ENCODE measurements around the gene CPB2.
A peak's percentile ranks its signal among the peaks of the same experiment; 100 is the strongest.

Gene CPB2

GRCh38 chr13:46057256-46058015 is 47.4 kb downstream of the CPB2 start:
- TF ChIP-seq, protein P1, sequence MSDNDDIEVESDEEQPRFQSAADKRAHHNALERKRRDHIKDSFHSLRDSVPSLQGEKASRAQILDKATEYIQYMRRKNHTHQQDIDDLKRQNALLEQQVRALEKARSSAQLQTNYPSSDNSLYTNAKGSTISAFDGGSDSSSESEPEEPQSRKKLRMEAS (IDR thresholded peaks at IDR 0.05), result no peak
- TF ChIP-seq RAD21 (IDR thresholded peaks at IDR 0.05; ENCODE audit: low read depth) (no peak), EP300 (IDR thresholded peaks at IDR 0.05; ENCODE audit: borderline replicate concordance) (no peak), CEBPB (IDR thresholded peaks at IDR 0.05) (no peak), NFIC (IDR thresholded peaks at IDR 0.05) (no peak), YY1 (IDR thresholded peaks at IDR 0.05; ENCODE audit: low read depth) (no peak), ZBTB7A (IDR thresholded peaks at IDR 0.05; ENCODE audit: low read depth) (no peak), TEAD4 (IDR thresholded peaks at IDR 0.05) (no peak), EGR1 (IDR thresholded peaks at IDR 0.05) (no peak)
- TF ChIP-seq, protein P2, sequence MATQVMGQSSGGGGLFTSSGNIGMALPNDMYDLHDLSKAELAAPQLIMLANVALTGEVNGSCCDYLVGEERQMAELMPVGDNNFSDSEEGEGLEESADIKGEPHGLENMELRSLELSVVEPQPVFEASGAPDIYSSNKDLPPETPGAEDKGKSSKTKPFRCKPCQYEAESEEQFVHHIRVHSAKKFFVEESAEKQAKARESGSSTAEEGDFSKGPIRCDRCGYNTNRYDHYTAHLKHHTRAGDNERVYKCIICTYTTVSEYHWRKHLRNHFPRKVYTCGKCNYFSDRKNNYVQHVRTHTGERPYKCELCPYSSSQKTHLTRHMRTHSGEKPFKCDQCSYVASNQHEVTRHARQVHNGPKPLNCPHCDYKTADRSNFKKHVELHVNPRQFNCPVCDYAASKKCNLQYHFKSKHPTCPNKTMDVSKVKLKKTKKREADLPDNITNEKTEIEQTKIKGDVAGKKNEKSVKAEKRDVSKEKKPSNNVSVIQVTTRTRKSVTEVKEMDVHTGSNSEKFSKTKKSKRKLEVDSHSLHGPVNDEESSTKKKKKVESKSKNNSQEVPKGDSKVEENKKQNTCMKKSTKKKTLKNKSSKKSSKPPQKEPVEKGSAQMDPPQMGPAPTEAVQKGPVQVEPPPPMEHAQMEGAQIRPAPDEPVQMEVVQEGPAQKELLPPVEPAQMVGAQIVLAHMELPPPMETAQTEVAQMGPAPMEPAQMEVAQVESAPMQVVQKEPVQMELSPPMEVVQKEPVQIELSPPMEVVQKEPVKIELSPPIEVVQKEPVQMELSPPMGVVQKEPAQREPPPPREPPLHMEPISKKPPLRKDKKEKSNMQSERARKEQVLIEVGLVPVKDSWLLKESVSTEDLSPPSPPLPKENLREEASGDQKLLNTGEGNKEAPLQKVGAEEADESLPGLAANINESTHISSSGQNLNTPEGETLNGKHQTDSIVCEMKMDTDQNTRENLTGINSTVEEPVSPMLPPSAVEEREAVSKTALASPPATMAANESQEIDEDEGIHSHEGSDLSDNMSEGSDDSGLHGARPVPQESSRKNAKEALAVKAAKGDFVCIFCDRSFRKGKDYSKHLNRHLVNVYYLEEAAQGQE (IDR thresholded peaks at IDR 0.05; ENCODE audit: low read depth), result no peak

GRCh38 chr13:46053162-46054012 is 51.4 kb downstream of the CPB2 start:
- TF ChIP-seq CEBPB (IDR thresholded peaks at IDR 0.05) (no peak), CREB1 (IDR thresholded peaks at IDR 0.05; ENCODE audit: low read depth) (no peak), USF1 (IDR thresholded peaks at IDR 0.05) (no peak), FOXM1 (IDR thresholded peaks at IDR 0.05; ENCODE audit: borderline replicate concordance, low read depth) (no peak), TCF12 (IDR thresholded peaks at IDR 0.05; ENCODE audit: low read depth) (no peak), RAD21 (IDR thresholded peaks at IDR 0.05; ENCODE audit: low read depth) (no peak), ZBTB7A (IDR thresholded peaks at IDR 0.05; ENCODE audit: low read depth) (no peak), EP300 (IDR thresholded peaks at IDR 0.05; ENCODE audit: borderline replicate concordance) (no peak), TEAD4 (IDR thresholded peaks at IDR 0.05) (no peak), TAF1 (IDR thresholded peaks at IDR 0.05; ENCODE audit: low read depth) (no peak), YY1 (IDR thresholded peaks at IDR 0.05; ENCODE audit: low read depth) (no peak)
- TF ChIP-seq, protein P1 (IDR thresholded peaks at IDR 0.05), result no peak
- TF ChIP-seq, protein P2 (IDR thresholded peaks at IDR 0.05; ENCODE audit: low read depth), result no peak

DNA sequence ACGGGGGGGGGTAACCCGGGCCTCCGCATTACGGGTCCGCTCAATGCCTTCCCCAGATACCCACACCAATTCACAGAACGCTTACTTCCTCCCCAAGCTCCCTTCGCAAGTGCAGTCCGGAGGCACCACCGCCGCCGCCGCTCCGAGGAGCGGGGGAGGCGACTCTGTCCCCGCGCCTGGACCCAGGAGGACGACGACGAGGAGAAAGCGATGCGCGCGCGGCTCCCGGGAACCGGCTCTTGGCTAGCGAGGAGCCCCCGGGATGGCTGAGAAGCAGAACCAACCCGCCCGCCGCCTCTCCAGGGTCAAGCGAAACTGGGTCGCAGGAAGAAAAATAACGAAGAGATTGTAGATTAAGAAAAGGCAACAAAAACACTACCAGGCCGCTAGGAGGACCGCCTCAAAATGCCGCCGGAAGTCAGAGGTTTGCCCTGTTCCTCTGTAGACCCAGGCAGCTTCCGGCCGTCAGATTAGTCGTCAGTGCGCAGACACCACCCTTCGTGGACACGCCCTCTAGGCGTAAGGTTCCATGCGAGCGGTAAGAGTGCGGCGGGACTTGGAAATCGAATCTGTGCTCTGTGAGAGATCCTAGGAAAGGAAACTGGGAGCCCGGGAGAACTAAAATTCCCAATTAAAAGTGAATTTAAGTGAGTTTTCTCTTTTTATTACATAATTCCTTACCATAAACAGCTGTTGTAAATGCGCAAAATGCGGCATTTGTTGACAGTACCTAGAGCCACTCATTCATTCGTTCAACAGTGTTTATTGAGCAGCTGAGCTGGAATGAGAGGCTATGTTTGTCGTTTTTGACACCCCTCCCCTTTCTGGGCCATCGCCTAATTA is 52.3 kb downstream of the CPB2 start, which contains the start of gene ZC3H13:
Gene ZC3H13 (minus strand): TSS at position 428 of the 843 bp plus-strand sequence. CDS start 7,239 bp downstream, outside the sequence.
- TF ChIP-seq TAF1 (IDR thresholded peaks at IDR 0.05; ENCODE audit: low read depth), result peak; percentile 73
- TF ChIP-seq FOXM1 (IDR thresholded peaks at IDR 0.05; ENCODE audit: borderline replicate concordance, low read depth), result no peak
- peak; percentile 92 for TF ChIP-seq CREB1 (IDR thresholded peaks at IDR 0.05; ENCODE audit: low read depth)
- TF ChIP-seq YY1 (IDR thresholded peaks at IDR 0.05; ENCODE audit: low read depth), result peak; percentile 40; the same call in 1 of the 2 replicates
- no peak for TF ChIP-seq USF1 (IDR thresholded peaks at IDR 0.05)
- 0 out of 2 replicates have a peak, but pooled peaks have one; percentile 9 for TF ChIP-seq EP300 (IDR thresholded peaks at IDR 0.05; ENCODE audit: borderline replicate concordance)
- TF ChIP-seq, protein P1 (IDR thresholded peaks at IDR 0.05), result peak; percentile 57
- TF ChIP-seq, protein P2 (IDR thresholded peaks at IDR 0.05; ENCODE audit: low read depth), result no peak
- no peak for TF ChIP-seq NFIC (IDR thresholded peaks at IDR 0.05)
- TF ChIP-seq TCF12 (IDR thresholded peaks at IDR 0.05; ENCODE audit: low read depth), result peak; percentile 41; the same call in 1 of the 2 replicates
- peak; percentile 0; the same call in 1 of the 2 replicates for TF ChIP-seq RAD21 (IDR thresholded peaks at IDR 0.05; ENCODE audit: low read depth)

Data from Ishikawa (cell line).